NCI-H345 (cell line): ENCODE results near the gene R3HDM2.
"Not testable (repeated sequence)": the region's sequence is repeated elsewhere in the genome, so short reads cannot be mapped to it uniquely, and the experiment has no call there.

Source experiments
- DNase-seq: peaks from one replicate; lab custom pipeline; 2025; lab: John Stamatoyannopoulos, UW

Gene R3HDM2

GRCh38 chr12:57329219-57329618, 101.6 kb downstream of the R3HDM2 start:
- no peak for DNase-seq

DNA sequence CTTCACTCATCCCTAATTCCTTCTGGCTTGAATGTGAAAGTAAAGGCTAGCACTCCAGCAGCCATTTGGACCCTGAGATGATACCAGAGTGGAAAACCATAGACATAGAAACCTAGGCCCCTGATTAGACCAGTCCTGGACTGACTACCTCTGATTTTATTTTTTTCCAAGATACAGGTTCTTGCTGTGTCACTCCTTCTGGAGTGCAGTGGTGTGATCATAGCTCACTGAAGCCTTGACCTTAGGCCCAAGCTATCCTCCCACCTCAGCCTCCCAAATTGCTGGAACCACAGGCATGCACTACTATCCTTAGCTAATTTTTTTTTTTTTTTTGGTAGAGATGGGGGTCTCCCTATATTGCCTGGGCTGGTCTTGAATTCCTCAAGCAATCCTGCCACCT, 105.4 kb downstream of the R3HDM2 start:
- DNase-seq = no peak

GRCh38 chr12:57323416-57323815, 107.4 kb downstream of the R3HDM2 start:
- no peak for DNase-seq

DNA sequence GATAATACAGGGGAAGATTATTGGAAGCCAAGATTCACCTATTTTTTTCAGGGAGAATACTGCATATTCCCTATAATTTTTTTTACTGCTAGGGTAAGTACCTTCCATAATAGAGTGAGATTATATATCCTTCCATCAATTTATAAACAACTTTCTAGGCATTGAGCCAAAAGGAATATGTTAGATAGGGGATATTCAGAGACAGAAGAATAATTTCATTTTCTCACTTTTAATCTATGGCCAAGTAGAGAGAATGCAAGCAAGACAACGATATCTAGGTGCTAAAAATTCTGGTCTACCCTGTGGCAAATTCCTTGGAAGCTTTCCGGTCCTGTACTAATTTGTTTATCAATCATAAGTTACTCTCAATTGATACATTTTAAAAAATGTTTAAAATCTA, 110.2 kb downstream of the R3HDM2 start:
- DNase-seq = no peak

GRCh38 chr12:57319678-57320469, 111.0 kb downstream of the R3HDM2 start:
- no peak for DNase-seq

- DNase-seq = no peak
These were observed 115.2 kb downstream of the R3HDM2 start for GRCh38 chr12:57315681-57316080.

GRCh38 chr12:57312287-57312686, 118.6 kb downstream of the R3HDM2 start:
- not testable (repeated sequence) for DNase-seq

GRCh38 chr12:57309420-57309819, 121.4 kb downstream of the R3HDM2 start:
- no peak for DNase-seq

GRCh38 chr12:57300961-57301584, 129.8 kb downstream of the R3HDM2 start:
- DNase-seq = no peak

- DNase-seq = no peak
These were observed 131.3 kb downstream of the R3HDM2 start for GRCh38 chr12:57299514-57300016.

DNA sequence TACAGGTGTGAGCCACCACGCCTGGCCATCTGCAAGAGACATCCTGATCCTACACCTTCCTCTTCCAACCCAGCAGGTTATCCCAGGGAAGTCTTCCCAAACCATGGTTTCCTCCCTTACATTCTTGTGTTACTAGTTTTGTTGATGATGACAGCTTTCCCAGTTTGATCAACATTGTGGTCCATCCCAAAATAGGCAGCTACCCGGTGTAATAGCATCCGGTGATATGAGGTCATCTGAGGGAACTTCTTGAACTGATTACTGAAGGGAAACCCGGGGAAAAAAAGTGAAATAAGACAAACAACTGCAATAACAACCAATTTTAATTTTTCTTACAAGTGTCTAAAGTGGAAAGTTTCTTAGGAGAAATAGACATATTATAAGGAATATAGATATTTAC, 134.6 kb downstream of the R3HDM2 start:
- no peak for DNase-seq

DNA sequence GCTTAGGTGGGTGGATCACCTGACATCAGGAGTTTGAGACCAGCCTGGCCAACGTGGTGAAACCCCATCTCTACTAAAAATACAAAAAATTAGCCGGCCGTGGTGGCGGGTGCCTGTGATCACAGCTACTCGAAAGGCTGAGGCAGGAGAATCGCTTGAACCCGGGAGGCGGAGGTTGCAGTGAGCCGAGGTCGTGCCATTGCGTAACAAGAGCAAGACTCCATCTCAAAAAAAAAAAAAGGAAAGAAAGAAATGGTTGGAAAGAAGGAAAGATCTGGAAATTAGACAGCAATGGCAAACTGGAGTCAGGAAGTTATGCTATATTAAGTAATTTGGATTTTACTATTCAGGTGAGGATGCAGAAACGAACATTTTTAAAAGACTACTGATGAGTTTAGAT, 148.8 kb downstream of the R3HDM2 start:
- not testable (repeated sequence) for DNase-seq

DNA sequence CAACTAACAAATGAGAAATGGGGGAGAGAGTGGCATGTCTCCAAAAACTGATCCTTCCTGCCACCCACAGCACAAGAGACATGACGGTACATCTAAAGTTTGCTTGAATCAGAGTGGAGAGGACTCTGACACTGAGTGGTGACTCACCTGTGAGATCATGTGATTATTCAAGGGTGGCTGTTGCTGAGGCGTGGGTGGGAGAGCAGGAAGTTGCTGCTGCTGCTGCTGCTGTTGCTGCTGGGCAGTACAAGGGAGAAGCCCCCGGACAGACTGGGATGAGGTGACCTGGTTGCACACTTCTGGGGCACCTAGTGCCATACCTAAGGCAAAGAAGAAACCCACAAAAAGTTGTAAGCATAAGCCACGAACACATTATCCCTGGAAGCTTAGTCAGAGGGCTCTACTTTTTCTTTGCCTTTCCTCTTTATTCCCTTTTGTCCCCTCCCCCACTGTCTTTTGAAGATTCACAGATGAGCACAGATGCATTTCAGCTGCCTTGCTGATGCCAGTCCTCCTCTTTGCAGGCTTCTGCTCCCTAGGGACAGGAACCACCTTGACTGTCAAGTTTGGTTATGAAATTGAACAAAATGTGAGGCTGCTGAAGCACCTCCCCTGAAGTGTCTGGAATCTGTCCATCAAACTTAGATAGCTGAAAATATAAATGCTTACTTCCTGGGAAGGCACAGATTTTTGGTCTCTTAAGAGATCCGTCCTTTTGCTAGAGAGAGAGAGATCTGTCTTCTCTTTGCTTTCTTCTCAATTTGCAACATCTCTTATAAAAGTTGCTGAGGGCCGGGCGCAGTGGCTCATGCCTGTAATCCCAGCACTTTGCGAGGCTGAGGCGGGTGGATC, 150.4 kb downstream of the R3HDM2 start:
- no peak for DNase-seq

DNA sequence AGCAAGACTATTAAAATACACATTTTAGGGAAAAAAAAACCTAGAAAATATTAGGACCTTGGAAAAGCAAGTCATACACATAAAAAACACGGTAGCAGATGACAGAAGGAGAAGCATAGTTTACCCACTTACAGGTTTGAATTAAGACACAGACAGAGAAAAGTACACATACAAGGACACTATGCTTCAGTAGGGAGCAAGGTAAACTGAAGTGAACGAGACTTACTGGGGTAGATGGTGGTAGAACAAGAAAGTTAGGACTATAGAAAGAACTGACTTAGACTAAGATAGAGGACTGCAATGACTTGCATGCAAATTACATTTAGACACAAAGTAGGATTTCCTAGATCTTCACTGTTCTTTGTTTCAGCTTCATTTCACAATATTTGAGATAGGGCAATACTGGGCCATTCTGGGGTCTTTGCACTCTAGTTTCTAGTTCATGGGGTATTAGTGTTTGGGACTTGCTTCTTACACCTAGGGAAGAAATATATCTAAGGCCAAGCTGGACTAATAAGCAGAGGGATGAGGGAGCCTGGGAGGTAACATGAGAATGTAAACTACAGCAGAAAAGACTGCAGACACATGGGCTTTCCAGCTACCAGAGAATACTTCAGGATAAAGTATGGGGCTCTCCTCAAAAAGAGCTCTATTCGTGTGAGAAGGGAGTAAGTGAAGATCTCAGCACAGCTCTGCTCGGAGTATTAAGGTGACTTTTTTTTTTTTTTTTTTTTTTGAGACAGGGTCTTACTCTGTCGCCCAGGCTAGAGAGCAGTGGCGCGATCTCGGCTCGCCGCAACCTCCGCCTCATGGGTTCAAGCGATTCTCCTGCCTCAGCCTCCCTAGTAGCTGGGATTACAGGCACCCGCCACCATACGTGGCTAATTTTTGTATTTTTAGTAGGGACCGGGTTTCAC, 152.1 kb downstream of the R3HDM2 start:
- DNase-seq = no peak

- peak; percentile 2 for DNase-seq
These were observed 153.8 kb downstream of the R3HDM2 start for GRCh38 chr12:57276935-57277563.

DNA sequence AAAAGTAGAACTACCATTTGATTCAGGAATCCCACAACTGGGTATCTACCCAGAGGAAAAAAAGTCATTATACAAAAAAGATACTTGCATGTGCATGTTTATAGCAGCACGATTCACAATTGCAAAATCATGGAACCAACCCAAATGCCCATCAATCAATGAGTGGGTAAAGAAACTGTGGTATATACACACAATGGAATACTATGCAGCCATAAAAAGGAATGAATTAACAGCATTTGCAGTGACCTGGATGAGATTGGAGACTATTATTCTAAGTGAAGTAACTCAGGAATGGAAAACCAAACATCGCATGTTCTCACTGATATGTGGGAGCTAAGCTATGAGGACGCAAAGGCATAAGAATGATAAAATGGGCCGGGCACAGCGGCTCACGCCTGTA, 154.6 kb downstream of the R3HDM2 start:
- not testable (repeated sequence) for DNase-seq

- no peak for DNase-seq
These were observed 157.3 kb downstream of the R3HDM2 start for GRCh38 chr12:57273516-57273915.

DNA sequence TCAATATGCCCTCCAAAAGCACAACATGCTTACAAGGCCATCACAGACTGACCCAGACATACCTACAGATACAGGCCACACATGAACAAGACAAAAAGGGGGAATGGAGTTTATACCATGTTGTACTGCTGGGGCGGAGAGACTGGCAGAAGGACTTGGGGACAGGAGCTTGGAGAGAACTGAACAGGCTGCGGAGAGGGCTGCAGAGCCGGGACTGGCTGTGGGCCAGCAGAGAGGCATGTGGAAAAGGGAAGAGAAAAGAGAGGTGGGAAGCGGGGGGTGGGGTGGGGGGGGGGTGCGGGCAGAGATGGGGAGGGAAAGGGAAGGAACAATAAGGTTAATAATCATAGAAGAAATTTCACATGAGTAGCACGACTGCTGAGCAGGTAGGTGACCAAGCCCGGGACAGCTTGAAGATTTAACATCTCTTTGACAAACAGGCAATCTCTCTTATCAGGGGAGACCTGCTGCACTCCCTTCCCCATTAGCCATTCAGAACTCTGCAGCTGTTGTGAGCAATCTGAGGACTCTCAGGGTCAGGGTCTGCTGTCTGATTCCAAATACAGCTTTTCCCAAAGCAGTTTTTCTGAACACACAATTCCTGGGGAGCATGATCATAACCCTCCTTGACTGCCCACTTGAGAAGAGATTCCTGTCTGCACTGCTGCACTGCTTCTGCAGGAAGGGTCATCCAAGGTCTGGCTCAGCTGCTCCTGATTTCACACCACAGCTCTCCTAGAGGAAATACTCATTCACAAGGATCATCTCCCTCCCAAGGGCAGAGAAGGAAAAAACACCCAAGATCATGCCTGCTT, 158.3 kb downstream of the R3HDM2 start:
- no peak for DNase-seq

- DNase-seq = no peak
These were observed 159.8 kb downstream of the R3HDM2 start for GRCh38 chr12:57270966-57271470.

- no peak for DNase-seq
These were observed 162.6 kb downstream of the R3HDM2 start for GRCh38 chr12:57268264-57268663.
